Measurements from ENCODE around the gene PTPRK.

GRCh38 chr6:128171182-128171581 is 349.2 kb downstream of the PTPRK start:
- TF ChIP-seq CTCF (optimal IDR thresholded peaks at IDR 0.05 in 1 of 3, IDR thresholded peaks at IDR 0.05 in 1 of 3, conservative IDR thresholded peaks at IDR 0.05 in 1 of 3; ENCODE audit: extremely low read depth in 1 of 3, insufficient read depth in 2 of 3, low read length in 3 of 3) (no peak), EZH2 (IDR thresholded peaks at IDR 0.05; ENCODE audit: low read length) (no peak)

All from keratinocyte (primary cell).